A549 (cell line): ENCODE results near the gene TYMS. TPM values are rescaled to one million over a fixed set of nuclear protein-coding genes. Genes with fewer than 3 reads are reported as not detected.

Experiments used
- ATAC-seq, 2 experiments: fragments of 200-7000 bp in 1 of 2; fragments of >200 bp in 1 of 2; cut with Nextera tagmentation in 1 of 2; cut with Tn5 transposase in 1 of 2; 3 replicates each; pipeline versions ENCODE4 v1.8.0 to v1.9.1; 2018 to 2020; ENCODE audit warnings: mild to moderate bottlenecking in 1 of 2, moderate library complexity in 1 of 2
- CTCF ChIA-PET: fragments of 300-600 bp; sonication (Branson Sonifier 250); formaldehyde crosslinking; extraction: SDS; loops from one replicate; lab custom pipeline; 2021; ENCODE audit warnings: antibody characterized with exemption, inconsistent platforms; lab: Yijun Ruan, JAX
- POLR2A ChIA-PET: fragments of 350-600 bp; formaldehyde crosslinking; extraction: SDS; loops from one replicate; lab custom pipeline; 2021; ENCODE audit warnings: antibody characterized with exemption, inconsistent platforms; lab: Yijun Ruan, JAX
- DNase-seq, 2 experiments: peaks; one replicate each; pipeline versions ENCODE4 v3.0.0 to v3.0.0-alpha.2; 2011 to 2016; ENCODE audit warnings: low read depth in 1 of 2, low spot score in 1 of 2
- FAIRE-seq: peaks from 2 replicates; lab custom pipeline; 2011; peaks lifted over from hg19 to GRCh38; lab: Jason Lieb, UNC
- H3K27ac ChIP-seq, 2 experiments: fragments of >200 bp; sonication (Bioruptor Twin); formaldehyde crosslinking; 3 replicates each; pipeline ENCODE4 v1.5.1; 2016 to 2017
- H3K4me1 ChIP-seq: fragments of >200 bp; sonication (Bioruptor Twin); formaldehyde crosslinking; 3 replicates; pipeline ENCODE4 v1.6.1; 2016
- H3K4me2 ChIP-seq: fragments of >200 bp; sonication (Bioruptor Twin); formaldehyde crosslinking; 3 replicates; pipeline ENCODE4 v1.6.1; 2016
- H3K4me3 ChIP-seq: fragments of >200 bp; sonication (Bioruptor Twin); formaldehyde crosslinking; 3 replicates; pipeline ENCODE4 v1.5.1; 2016
- H3K9me3 ChIP-seq: fragments of >200 bp; sonication (Bioruptor Twin); formaldehyde crosslinking; 3 replicates; pipeline ENCODE4 v1.6.1; 2016
- CEBPB ChIP-seq, 2 experiments: fragments of >200 bp in 1 of 2; sonication (Bioruptor Twin) in 1 of 2; formaldehyde crosslinking in 1 of 2; IDR thresholded peaks; 2 replicates each; pipeline ENCODE4 v1.6.1; 2012 to 2016
- CHD2 ChIP-seq: fragments of 150-350 bp; IDR thresholded peaks from 2 replicates; pipeline ENCODE4 v1.6.1; 2014; ENCODE audit warnings: low read length; ENCODE audit not compliant: partially characterized antibody
- EP300 ChIP-seq, 2 experiments: fragments of >200 bp; sonication (Bioruptor Twin); formaldehyde crosslinking; IDR thresholded peaks; 2 replicates in 1 of 2; 3 replicates in 1 of 2; pipeline ENCODE4 v1.6.1; 2016 to 2017
- FOXS1 ChIP-seq: fragments of 250-450 bp; sonication (Bioruptor Pico); IDR thresholded peaks from 2 replicates; pipeline ENCODE4 v1.5.0; 2020; ENCODE audit warnings: mild to moderate bottlenecking, moderate library complexity
- GATA3 ChIP-seq: IDR thresholded peaks from 2 replicates; pipeline ENCODE4 v1.6.1; 2012; ENCODE audit warnings: borderline replicate concordance
- HDAC2 ChIP-seq: fragments of 200-600 bp; sonication (generic); IDR thresholded peaks from 2 replicates; pipeline ENCODE4 v1.6.1; 2016
- HOXA7 ChIP-seq: fragments of 250-450 bp; sonication (Bioruptor Pico); IDR thresholded peaks from 2 replicates; pipeline ENCODE4 v1.5.0; 2020; ENCODE audit warnings: mild to moderate bottlenecking, moderate library complexity
- HOXB5 ChIP-seq: fragments of 250-450 bp; sonication (Bioruptor Pico); IDR thresholded peaks from 2 replicates; pipeline ENCODE4 v1.5.0; 2020; ENCODE audit warnings: mild to moderate bottlenecking, moderate library complexity
- KDM1A ChIP-seq: fragments of 200-600 bp; sonication (generic); IDR thresholded peaks from 2 replicates; pipeline ENCODE4 v1.6.1; 2016; ENCODE audit warnings: low read depth, mild to moderate bottlenecking
- MAFK ChIP-seq: fragments of 450-650 bp; IDR thresholded peaks from 2 replicates; pipeline ENCODE4 v1.6.1; 2014; ENCODE audit not compliant: partially characterized antibody
- MYC ChIP-seq: IDR thresholded peaks from 2 replicates; pipeline ENCODE4 v1.6.1; 2012; ENCODE audit warnings: mild to moderate bottlenecking, inconsistent platforms, low read length, improper control_type of control experiment, borderline replicate concordance
- NR3C1 ChIP-seq: fragments of >200 bp; sonication (Bioruptor Twin); formaldehyde crosslinking; IDR thresholded peaks from 3 replicates; pipeline ENCODE4 v1.6.1; 2017
- PHF8 ChIP-seq: fragments of 200-600 bp; sonication (generic); IDR thresholded peaks from 2 replicates; pipeline ENCODE4 v1.6.1; 2016; ENCODE audit warnings: low read depth, mild to moderate bottlenecking, antibody characterized with exemption, moderate library complexity, borderline replicate concordance
- POLR2A ChIP-seq: IDR thresholded peaks from 2 replicates; pipeline ENCODE4 v1.6.1; 2012; ENCODE audit warnings: mild to moderate bottlenecking, low read length
- RAD21 ChIP-seq, 2 experiments: fragments of >200 bp in 1 of 2; sonication (Bioruptor Twin) in 1 of 2; formaldehyde crosslinking in 1 of 2; IDR thresholded peaks in 1 of 2; conservative IDR thresholded peaks in 1 of 2; 2 replicates in 1 of 2; 3 replicates in 1 of 2; pipeline ENCODE4 v1.6.1; 2012 to 2018; ENCODE audit warnings: inconsistent platforms in 1 of 2
- RNF2 ChIP-seq: fragments of 200-600 bp; sonication (generic); IDR thresholded peaks from 2 replicates; pipeline ENCODE4 v1.6.1; 2016; ENCODE audit warnings: low read depth, mild to moderate bottlenecking, antibody characterized with exemption, moderate library complexity, borderline replicate concordance
- TP53 ChIP-seq: fragments of 250-450 bp; sonication (Bioruptor Pico); IDR thresholded peaks from 2 replicates; pipeline ENCODE4 v1.5.0; 2021; ENCODE audit warnings: mild to moderate bottlenecking, moderate library complexity
- ZSCAN20 ChIP-seq: fragments of 250-450 bp; sonication (Bioruptor Pico); IDR thresholded peaks from 2 replicates; pipeline ENCODE4 v1.8.0; 2022; ENCODE audit warnings: mild to moderate bottlenecking, moderate library complexity
- WGBS: methylation state at CpG from one replicate; pipeline ENCODE4 v1.1.6; 2017; ENCODE audit errors: missing lambda C conversion rate; 5-methylcytosine and 5-hydroxymethylcytosine counted together
- polyA plus RNA-seq, 4 experiments: library from polyadenylated mRNA; depleted of rRNA in 3 of 4; stranded (reverse); fragments of >200 nt; fragmentation: RNase III in 1 of 4; extraction: RNeasy Plus Mini Kit Qiagen cat#74134 plus additional on column Dnase treatment in 1 of 4; gene quantifications; 2 replicates in 3 of 4; 3 replicates in 1 of 4; pipeline ENCODE4 v1.2.3, GENCODE V29; 2011 to 2017
- TF ChIP-seq, protein P1 (sequence below): fragments of 200-600 bp; sonication (generic); IDR thresholded peaks from 2 replicates; pipeline ENCODE4 v1.6.1; 2016; ENCODE audit warnings: antibody characterized with exemption, mild to moderate bottlenecking, moderate library complexity
- TF ChIP-seq, protein P2 (sequence below): IDR thresholded peaks from 2 replicates; pipeline ENCODE4 v1.6.1; 2012
- TF ChIP-seq, protein P3 (sequence below): IDR thresholded peaks from 2 replicates; pipeline ENCODE4 v1.6.1; 2012
- TF ChIP-seq, protein P4 (sequence below): fragments of >200 bp; sonication (Bioruptor Twin); formaldehyde crosslinking; IDR thresholded peaks from 3 replicates; pipeline ENCODE4 v1.5.1; 2016
- TF ChIP-seq, protein P5 (sequence below): fragments of >200 bp; sonication (Bioruptor Twin); formaldehyde crosslinking; IDR thresholded peaks from 2 replicates; pipeline ENCODE4 v1.6.1; 2016
- TF ChIP-seq, protein P6 (sequence below): fragments of 450-650 bp; IDR thresholded peaks from 2 replicates; pipeline ENCODE4 v1.6.1; 2014; ENCODE audit warnings: antibody characterized with exemption

Gene TYMS
- polyA plus RNA-seq, 2 of the 4 experiments (the other 2 are of a cell fraction): 118 to 173 TPM

DNA sequence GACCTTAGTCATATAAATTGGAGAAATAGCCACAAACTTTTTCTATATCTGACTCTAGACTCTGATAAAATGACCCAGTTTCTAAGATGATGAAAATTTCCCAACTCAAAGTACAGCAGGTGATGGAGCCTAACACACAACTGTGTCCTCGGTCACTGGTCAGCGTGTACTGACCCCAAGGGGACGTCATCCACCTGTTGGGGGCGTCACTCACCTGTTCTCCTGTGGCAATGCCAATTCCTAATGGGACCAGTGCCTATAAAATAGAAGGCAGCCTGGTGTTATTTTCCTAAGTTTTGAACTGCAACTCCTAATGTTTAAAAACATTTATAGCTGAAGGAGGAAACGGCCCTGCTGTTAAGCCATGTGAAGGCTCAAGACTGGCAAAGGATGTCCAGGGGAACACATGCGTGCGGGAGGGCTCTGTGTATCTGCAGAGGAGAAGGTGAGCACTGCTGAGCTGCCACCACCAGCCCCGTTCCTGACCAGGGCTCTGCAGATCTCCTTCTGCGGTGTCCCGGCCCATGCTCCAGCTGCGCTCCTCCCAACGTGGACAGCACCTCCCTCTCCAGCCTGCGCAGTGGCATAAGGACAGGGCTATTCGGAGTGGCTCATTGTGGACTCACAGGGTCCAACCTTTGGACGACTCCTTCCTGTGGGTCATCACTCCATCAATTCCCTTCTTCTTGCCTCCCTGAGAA lies 21.2 kb downstream of the TYMS start:
- 89% methylated on average over 14 of the region's 15 CpGs for WGBS
- H3K4me3 ChIP-seq: no peak overlapping the region
- ATAC-seq (peak in 1 of 2 experiments; percentile 19; a peak in 2 of 6 replicates), DNase-seq (no peak), FAIRE-seq (no peak)
- TF ChIP-seq, protein P1, sequence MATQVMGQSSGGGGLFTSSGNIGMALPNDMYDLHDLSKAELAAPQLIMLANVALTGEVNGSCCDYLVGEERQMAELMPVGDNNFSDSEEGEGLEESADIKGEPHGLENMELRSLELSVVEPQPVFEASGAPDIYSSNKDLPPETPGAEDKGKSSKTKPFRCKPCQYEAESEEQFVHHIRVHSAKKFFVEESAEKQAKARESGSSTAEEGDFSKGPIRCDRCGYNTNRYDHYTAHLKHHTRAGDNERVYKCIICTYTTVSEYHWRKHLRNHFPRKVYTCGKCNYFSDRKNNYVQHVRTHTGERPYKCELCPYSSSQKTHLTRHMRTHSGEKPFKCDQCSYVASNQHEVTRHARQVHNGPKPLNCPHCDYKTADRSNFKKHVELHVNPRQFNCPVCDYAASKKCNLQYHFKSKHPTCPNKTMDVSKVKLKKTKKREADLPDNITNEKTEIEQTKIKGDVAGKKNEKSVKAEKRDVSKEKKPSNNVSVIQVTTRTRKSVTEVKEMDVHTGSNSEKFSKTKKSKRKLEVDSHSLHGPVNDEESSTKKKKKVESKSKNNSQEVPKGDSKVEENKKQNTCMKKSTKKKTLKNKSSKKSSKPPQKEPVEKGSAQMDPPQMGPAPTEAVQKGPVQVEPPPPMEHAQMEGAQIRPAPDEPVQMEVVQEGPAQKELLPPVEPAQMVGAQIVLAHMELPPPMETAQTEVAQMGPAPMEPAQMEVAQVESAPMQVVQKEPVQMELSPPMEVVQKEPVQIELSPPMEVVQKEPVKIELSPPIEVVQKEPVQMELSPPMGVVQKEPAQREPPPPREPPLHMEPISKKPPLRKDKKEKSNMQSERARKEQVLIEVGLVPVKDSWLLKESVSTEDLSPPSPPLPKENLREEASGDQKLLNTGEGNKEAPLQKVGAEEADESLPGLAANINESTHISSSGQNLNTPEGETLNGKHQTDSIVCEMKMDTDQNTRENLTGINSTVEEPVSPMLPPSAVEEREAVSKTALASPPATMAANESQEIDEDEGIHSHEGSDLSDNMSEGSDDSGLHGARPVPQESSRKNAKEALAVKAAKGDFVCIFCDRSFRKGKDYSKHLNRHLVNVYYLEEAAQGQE: no peak
- TF ChIP-seq ZSCAN20 (CRISPR knock-in tag) (no peak), MYC (no peak), KDM1A (no peak), RAD21 (conservative IDR thresholded peaks at IDR 0.05 in 1 of 2, IDR thresholded peaks at IDR 0.05 in 1 of 2) (no peak), MAFK (no peak), RNF2 (no peak), HOXA7 (CRISPR knock-in tag) (no peak), EP300 (IDR thresholded peaks at IDR 0.05) (no peak), CHD2 (no peak), HOXB5 (no peak), TP53 (no peak), FOXS1 (CRISPR knock-in tag) (no peak)
- TF ChIP-seq, protein P2, sequence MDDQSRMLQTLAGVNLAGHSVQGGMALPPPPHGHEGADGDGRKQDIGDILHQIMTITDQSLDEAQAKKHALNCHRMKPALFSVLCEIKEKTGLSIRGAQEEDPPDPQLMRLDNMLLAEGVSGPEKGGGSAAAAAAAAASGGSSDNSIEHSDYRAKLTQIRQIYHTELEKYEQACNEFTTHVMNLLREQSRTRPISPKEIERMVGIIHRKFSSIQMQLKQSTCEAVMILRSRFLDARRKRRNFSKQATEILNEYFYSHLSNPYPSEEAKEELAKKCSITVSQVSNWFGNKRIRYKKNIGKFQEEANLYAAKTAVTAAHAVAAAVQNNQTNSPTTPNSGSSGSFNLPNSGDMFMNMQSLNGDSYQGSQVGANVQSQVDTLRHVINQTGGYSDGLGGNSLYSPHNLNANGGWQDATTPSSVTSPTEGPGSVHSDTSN: no peak
- TF ChIP-seq, protein P3, sequence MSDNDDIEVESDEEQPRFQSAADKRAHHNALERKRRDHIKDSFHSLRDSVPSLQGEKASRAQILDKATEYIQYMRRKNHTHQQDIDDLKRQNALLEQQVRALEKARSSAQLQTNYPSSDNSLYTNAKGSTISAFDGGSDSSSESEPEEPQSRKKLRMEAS: no peak
- TF ChIP-seq, protein P4, sequence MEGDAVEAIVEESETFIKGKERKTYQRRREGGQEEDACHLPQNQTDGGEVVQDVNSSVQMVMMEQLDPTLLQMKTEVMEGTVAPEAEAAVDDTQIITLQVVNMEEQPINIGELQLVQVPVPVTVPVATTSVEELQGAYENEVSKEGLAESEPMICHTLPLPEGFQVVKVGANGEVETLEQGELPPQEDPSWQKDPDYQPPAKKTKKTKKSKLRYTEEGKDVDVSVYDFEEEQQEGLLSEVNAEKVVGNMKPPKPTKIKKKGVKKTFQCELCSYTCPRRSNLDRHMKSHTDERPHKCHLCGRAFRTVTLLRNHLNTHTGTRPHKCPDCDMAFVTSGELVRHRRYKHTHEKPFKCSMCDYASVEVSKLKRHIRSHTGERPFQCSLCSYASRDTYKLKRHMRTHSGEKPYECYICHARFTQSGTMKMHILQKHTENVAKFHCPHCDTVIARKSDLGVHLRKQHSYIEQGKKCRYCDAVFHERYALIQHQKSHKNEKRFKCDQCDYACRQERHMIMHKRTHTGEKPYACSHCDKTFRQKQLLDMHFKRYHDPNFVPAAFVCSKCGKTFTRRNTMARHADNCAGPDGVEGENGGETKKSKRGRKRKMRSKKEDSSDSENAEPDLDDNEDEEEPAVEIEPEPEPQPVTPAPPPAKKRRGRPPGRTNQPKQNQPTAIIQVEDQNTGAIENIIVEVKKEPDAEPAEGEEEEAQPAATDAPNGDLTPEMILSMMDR: no peak
- no peaks in the 10 kb centered on the region for H3K9me3 ChIP-seq
- CTCF ChIA-PET: no interaction called here
- H3K4me2 ChIP-seq: no peak overlapping the region
- POLR2A ChIA-PET: no interaction called here
- H3K27ac ChIP-seq: no peak overlapping the region
- 0 out of 3 replicates have a peak, but pooled peaks cover 6% of the 10 kb centered on the region for H3K4me1 ChIP-seq

DNA sequence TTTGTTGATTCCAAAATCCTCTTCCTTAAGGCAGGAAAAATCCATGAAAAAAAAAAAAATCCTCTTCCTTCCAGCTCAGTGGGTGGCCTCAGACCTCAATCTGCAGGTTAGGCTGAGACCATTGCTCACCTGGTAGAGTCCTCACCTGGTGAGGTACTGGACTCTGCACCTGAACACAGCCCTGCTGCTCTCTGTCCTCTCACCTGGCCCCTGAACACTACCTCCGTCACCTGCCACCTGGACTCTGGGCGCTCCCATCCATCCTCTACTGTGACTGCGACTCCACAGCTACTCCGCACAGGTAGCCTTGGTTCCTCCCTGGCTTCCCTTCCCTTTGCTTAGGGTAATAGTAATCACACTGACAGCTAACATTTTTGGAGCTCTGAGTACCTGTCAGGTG lies 22.1 kb downstream of the TYMS start:
- no peak for FAIRE-seq

More for the DNA sequence above, 22.1 kb downstream of the TYMS start:
- H3K9me3 ChIP-seq: no peaks in the 10 kb centered on the region
- no peak overlapping the region for H3K4me2 ChIP-seq
- DNase-seq (no peak), ATAC-seq (no peak)
- TF ChIP-seq POLR2A (no peak), GATA3 (no peak), PHF8 (no peak), CEBPB (IDR thresholded peaks at IDR 0.05) (no peak), NR3C1 (no peak), HDAC2 (no peak)
- TF ChIP-seq, protein P5, sequence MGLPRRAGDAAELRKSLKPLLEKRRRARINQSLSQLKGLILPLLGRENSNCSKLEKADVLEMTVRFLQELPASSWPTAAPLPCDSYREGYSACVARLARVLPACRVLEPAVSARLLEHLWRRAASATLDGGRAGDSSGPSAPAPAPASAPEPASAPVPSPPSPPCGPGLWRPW: no peak
- TF ChIP-seq, protein P6, sequence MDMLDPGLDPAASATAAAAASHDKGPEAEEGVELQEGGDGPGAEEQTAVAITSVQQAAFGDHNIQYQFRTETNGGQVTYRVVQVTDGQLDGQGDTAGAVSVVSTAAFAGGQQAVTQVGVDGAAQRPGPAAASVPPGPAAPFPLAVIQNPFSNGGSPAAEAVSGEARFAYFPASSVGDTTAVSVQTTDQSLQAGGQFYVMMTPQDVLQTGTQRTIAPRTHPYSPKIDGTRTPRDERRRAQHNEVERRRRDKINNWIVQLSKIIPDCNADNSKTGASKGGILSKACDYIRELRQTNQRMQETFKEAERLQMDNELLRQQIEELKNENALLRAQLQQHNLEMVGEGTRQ: no peak
- H3K4me1 ChIP-seq: peaks cover 10% of the 10 kb centered on the region; the same call in 1 of the 3 replicates
- 98% methylated on average over 4 of the region's 4 CpGs for WGBS
- ChIA-PET POLR2A (no interaction called here), CTCF (no interaction called here)
- no peak overlapping the region for H3K4me3 ChIP-seq
- no peak overlapping the region for H3K27ac ChIP-seq
